Stomach (tissue), 9 donors: ENCODE results near the gene IGSF11. TPM values are rescaled to one million over a fixed set of nuclear protein-coding genes. Genes with fewer than 3 reads are reported as not detected.
A peak's percentile ranks its signal among the peaks of the same experiment; 100 is the strongest.

Experiments
- DNase-seq, 2 donors: peaks; one replicate each; pipeline versions ENCODE4 v3.0.0 to v3.0.0-alpha.2; 2013 to 2019
- H3K27ac ChIP-seq, 5 donors: fragments of 200-600 bp in 4 of 5; sonication (generic) in 4 of 5; one replicate each; pipeline ENCODE4 v1.5.1; 2013 to 2019; ENCODE audit warnings: mild to moderate bottlenecking in 1 of 5, moderate library complexity in 1 of 5
- H3K27me3 ChIP-seq, 3 donors: fragments of 200-600 bp; sonication (generic); one replicate each; pipeline ENCODE4 v1.5.1; 2017 to 2019; ENCODE audit warnings: mixed run types in 1 of 3
- H3K36me3 ChIP-seq, 4 donors: fragments of 200-600 bp; sonication (generic); 1 replicate in 3 of 4; 2 replicates in 1 of 4; pipeline ENCODE4 v1.5.1; 2016 to 2019
- H3K4me1 ChIP-seq, 4 donors: fragments of 200-600 bp; sonication (generic); one replicate each; pipeline ENCODE4 v1.5.1; 2016 to 2019
- H3K4me3 ChIP-seq, 4 donors: fragments of 200-600 bp; sonication (generic) in 3 of 4; one replicate each; pipeline ENCODE4 v1.5.1; 2016 to 2019; ENCODE audit warnings: mild to moderate bottlenecking in 1 of 4
- H3K9me3 ChIP-seq, 4 donors: fragments of 200-600 bp; sonication (generic); one replicate each; pipeline ENCODE4 v1.5.1; 2016 to 2019
- CTCF ChIP-seq, 7 experiments: fragments of 450-650 bp in 4 of 7; fragments of 200-600 bp in 3 of 7; sonication (generic) in 3 of 7; IDR thresholded peaks; one replicate each; pipeline ENCODE4 v1.5.1; 2016 to 2019; ENCODE audit warnings: antibody characterized with exemption in 7 of 7, control low read depth in 2 of 7, mild to moderate bottlenecking in 1 of 7
- EP300 ChIP-seq: sonication (generic); formaldehyde crosslinking; IDR thresholded peaks from one replicate; pipeline ENCODE4 v1.6.1; 2017; ENCODE audit warnings: antibody characterized with exemption
- POLR2A ChIP-seq, 4 donors: fragments of 450-650 bp; IDR thresholded peaks; one replicate each; pipeline ENCODE4 v1.6.1; 2016; ENCODE audit warnings: antibody characterized with exemption in 4 of 4, control low read depth in 2 of 4, mild to moderate bottlenecking in 1 of 4, moderate library complexity in 1 of 4
- POLR2AphosphoS5 ChIP-seq, 3 donors: sonication (generic); formaldehyde crosslinking; IDR thresholded peaks; one replicate each; pipeline ENCODE4 v1.6.1; 2016; ENCODE audit warnings: antibody characterized with exemption in 3 of 3
- WGBS, 5 donors: extraction: QIAGEN DNeasy Blood & Tissue Kit in 3 of 5; methylation state at CpG; one replicate each; pipeline versions ENCODE4 v1.1.5 to v1.1.7; 2013 to 2018; 5-methylcytosine and 5-hydroxymethylcytosine counted together
- intact Hi-C: fragments of 100-400 bp; cut with DNase I; formaldehyde crosslinking; loops from one replicate; pipeline ENCODE4 v1.15.1; 2023; ENCODE audit warnings: low total_unique reads
- polyA plus RNA-seq, 3 donors: library from polyadenylated mRNA; stranded (reverse); fragments of 200-250 nt; gene quantifications; one replicate each; pipeline ENCODE4 v1.2.3, GENCODE V29; 2013
- total RNA-seq, 5 donors: library from RNA; depleted of rRNA; stranded (reverse); fragments of >200 nt; gene quantifications; one replicate each; pipeline versions ENCODE4 v1.1.0 to v1.2.3, GENCODE V29; 2014 to 2016
- donor health status: healthy with polysubstance abuse.
- donor health status: Bipolar disorder and iron deficiency.
- donor health status: healthy.

The IGSF11 gene
- total and polyA plus RNA-seq, 8 donors: 0.55 to 77.7 (median 5.1) TPM; not detected in 4

GRCh38 chr3:119019767-119020518, 14.7 kb downstream of the IGSF11 start:
- no peak for TF ChIP-seq EP300
- TF ChIP-seq POLR2AphosphoS5 (IDR thresholded peaks at IDR 0.05): no peak
- no peak for TF ChIP-seq CTCF (IDR thresholded peaks at IDR 0.05)
- no peak for TF ChIP-seq POLR2A (IDR thresholded peaks at IDR 0.05)
- no peaks in the 10 kb centered on the region for H3K27me3 ChIP-seq
- H3K9me3 ChIP-seq: no peaks in the 10 kb centered on the region
- H3K4me3 ChIP-seq: no peak overlapping the region
- H3K4me1 ChIP-seq: peaks cover 0 to 8% (median 0%) of the 10 kb centered on the region in 4 donors
- no peaks in the 10 kb centered on the region for H3K36me3 ChIP-seq
- 23 to 47% (median 41%) methylated on average over 4 of the region's 4 CpGs for WGBS, 5 donors
- DNase-seq: peak in 1 of 2 donors; percentile 11
- no peak overlapping the region for H3K27ac ChIP-seq
- intact Hi-C loops: no loop called here

- no peaks in the 10 kb centered on the region for H3K9me3 ChIP-seq
- WGBS, 5 donors: 83 to 92% (median 90%) methylated on average over 1 of the region's 1 CpG
- no peaks in the 10 kb centered on the region for H3K36me3 ChIP-seq
- intact Hi-C loops: no loop called here
- H3K27me3 ChIP-seq: no peaks in the 10 kb centered on the region
- no peak overlapping the region for H3K4me3 ChIP-seq
- DNase-seq: no peak
- H3K27ac ChIP-seq: no peak overlapping the region
- H3K4me1 ChIP-seq: peaks cover 0 to 8% (median 0%) of the 10 kb centered on the region in 4 donors
- TF ChIP-seq EP300: no peak
- no peak for TF ChIP-seq POLR2AphosphoS5 (IDR thresholded peaks at IDR 0.05)
- no peak for TF ChIP-seq POLR2A (IDR thresholded peaks at IDR 0.05)
These were observed 15.8 kb downstream of the IGSF11 start for GRCh38 chr3:119018690-119019463.

- Histone ChIP-seq H3K27ac (no peak overlapping the region), H3K36me3 (no peaks in the 10 kb centered on the region), H3K4me1 (peaks cover 0 to 8% (median 0%) of the 10 kb centered on the region in 4 donors), H3K9me3 (no peaks in the 10 kb centered on the region), H3K27me3 (no peaks in the 10 kb centered on the region), H3K4me3 (no peak overlapping the region)
- TF ChIP-seq POLR2A (IDR thresholded peaks at IDR 0.05) (no peak), POLR2AphosphoS5 (IDR thresholded peaks at IDR 0.05) (no peak)
- no peak for DNase-seq
- WGBS, 5 donors: 60 to 75% (median 72%) methylated on average over 2 of the region's 2 CpGs
- intact Hi-C loops: no loop called here
These were observed 18.7 kb downstream of the IGSF11 start for GRCh38 chr3:119015942-119016341.

GRCh38 chr3:119013951-119014350, 20.7 kb downstream of the IGSF11 start:
- H3K4me1 ChIP-seq: peaks cover 0 to 7% (median 0%) of the 10 kb centered on the region in 4 donors
- no peaks in the 10 kb centered on the region for H3K27me3 ChIP-seq
- 36 to 56% (median 43%) methylated on average over 3 of the region's 3 CpGs for WGBS, 5 donors
- no peaks in the 10 kb centered on the region for H3K9me3 ChIP-seq
- no peak overlapping the region for H3K4me3 ChIP-seq
- no peak for DNase-seq
- TF ChIP-seq POLR2AphosphoS5 (IDR thresholded peaks at IDR 0.05): no peak
- no peak for TF ChIP-seq EP300
- no peak for TF ChIP-seq CTCF (IDR thresholded peaks at IDR 0.05)
- no peak for TF ChIP-seq POLR2A (IDR thresholded peaks at IDR 0.05)
- no peaks in the 10 kb centered on the region for H3K36me3 ChIP-seq
- intact Hi-C loops: no loop called here
- H3K27ac ChIP-seq: no peak overlapping the region

- Histone ChIP-seq H3K36me3 (no peaks in the 10 kb centered on the region), H3K4me3 (no peak overlapping the region), H3K27me3 (no peaks in the 10 kb centered on the region), H3K9me3 (no peaks in the 10 kb centered on the region), H3K4me1 (no peaks in the 10 kb centered on the region), H3K27ac (peak overlapping the region in 1 of 5 donors; percentile 59)
- intact Hi-C loops: no loop called here
- TF ChIP-seq CTCF (IDR thresholded peaks at IDR 0.05): no peak
- no peak for TF ChIP-seq EP300
- no peak for TF ChIP-seq POLR2A (IDR thresholded peaks at IDR 0.05)
- no peak for TF ChIP-seq POLR2AphosphoS5 (IDR thresholded peaks at IDR 0.05)
- WGBS, 5 donors: 72 to 98% (median 88%) methylated on average over 1 of the region's 1 CpG
- DNase-seq: no peak
These were observed 23.1 kb downstream of the IGSF11 start for GRCh38 chr3:119011528-119011927.
